Femur (tissue), 1 donor: ENCODE data around the gene SST.
"Not testable (repeated sequence)": the region's sequence is repeated elsewhere in the genome, so short reads cannot be mapped to it uniquely, and the experiment has no call there.

ENCODE experiments used
- DNase-seq: peaks from one replicate; pipeline ENCODE4 v3.0.0-alpha.2; 2017

The SST gene

DNA sequence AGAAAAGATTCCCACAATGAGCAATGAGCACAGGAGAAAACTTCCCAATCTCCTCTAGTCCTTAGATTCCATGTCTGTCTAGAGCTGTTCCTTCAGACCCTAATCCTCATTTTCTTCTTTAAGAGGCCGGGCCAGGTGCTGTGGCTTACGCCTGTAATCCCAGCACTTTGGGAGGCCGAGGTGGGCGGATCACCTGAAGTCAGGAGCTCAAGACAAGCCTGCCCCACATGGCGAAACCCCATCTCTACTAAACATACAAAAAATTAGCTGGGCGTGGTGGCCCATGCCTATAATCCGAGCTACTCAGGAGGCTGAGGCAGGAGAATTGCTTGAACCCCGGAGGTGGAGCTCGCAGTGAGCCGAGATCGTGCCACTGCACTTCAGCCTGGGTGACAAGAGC, 11.6 kb upstream of the SST start:
- DNase-seq, result not testable (repeated sequence)

DNA sequence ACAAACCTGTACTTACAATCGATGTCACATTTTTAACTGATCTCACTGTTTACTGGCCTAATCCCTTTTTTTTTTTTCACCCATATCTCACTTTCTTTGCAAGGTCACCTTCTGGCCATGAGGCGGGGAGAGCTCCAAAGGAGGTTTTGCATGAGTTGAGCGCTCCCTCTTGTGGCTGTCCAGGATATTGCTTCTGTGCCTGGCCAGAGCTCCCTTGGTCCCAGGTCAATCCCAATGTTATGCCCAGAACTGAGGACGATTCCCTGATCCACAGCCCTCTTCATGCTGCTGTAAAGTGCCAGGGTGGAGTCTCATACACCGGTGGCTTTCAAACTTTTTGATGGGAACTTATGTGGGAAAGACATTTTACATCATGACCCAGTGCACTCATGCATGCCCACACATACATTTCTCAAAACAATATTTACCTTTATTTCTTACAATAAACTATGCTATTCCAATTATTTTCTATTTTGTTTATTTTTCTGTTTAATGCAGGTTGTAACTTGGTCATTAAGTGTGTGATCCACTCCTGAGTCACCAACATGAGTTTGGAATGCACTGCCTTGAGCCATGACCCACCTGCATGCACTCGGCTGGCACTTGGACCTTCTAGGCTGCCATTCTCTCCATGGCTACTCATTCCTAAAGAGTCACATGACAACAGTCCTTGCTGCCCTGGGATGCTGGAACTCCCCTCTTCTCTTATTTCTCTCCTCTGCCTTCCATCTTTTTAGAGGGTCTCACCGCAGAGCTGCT, 9.6 kb upstream of the SST start:
- DNase-seq, result peak; percentile 78

DNA sequence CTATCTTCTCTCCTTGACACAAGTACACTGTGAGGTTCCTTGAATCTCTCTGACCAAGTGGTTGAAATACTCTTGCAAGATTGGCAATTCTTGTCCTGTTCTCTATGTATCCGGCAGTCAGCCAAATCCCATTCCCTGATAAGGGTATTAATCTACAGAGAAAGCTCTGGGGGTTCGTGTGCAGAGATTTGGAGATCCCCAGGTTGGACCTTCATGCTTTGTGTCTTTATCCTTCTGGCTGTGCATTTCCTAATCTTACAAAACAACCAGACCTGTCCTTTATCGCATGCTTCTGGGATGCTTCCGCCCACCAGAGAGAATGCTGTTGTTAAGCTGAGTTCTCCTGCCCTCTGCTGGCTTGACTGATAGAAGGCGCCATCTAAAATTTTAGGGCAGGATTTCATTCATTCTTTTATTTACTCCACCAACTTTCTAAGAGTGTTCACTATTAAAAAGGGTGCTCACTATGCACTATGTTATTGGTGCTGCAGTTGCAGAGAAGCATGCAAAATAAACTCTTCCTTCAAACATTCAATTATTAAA, 8.6 kb upstream of the SST start:
- peak; percentile 43 for DNase-seq

DNA sequence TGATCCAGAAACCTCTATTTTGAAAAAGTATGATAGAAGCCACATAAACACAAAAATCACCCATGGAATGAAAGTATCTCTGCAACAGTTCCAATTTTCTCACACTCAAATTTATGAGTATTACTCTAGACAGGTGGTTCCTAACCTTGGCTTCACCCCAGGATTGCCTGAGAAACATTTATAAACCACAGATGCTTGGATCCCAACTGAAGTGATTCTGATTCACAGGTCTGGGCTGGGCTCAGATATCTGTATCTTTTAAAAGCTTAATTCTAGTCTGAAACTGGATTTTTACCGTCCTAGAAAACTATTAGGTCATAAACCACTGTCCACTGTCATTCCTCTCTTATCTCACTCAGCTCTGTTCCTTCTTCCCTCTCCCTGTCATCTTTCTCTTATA, 7.4 kb upstream of the SST start:
- no peak for DNase-seq

DNA sequence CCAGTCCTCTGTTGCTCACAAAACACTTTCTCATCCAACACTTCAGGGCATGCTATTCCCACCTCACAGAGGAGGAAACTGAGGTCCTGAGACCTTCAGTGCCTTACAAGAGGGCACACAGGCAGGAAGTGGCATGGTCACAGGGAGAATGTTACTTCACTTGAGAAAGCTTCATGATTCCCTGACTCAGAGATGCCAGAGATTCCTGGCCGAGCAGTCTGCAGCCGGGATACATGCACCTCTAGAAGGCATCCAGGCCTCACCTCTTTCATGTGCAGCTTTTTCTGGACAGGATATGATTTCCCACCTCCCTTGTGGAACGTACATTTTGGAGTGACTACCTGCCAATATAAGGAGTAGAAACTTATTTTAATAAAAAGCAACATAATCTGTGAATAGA, 2.8 kb upstream of the SST start:
- DNase-seq, result no peak

DNA sequence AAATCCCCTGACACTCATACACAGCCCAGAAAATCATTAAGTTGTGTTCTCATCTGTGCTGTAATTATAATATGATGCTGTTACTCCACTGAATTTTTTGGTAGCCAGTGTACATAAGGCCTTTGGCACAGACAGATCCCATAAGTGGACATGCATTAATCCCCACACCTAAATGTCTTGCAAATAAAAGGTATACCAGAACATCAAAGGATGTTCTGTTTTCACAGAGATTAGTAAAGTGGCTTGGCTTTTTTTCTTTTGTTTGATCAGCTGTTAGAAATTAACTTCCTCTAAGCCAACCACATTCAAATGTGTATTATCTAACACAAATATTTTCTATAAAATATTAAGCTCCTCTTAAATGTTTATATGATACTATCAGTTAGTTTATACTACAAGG, 2.7 kb downstream of the SST start:
- no peak for DNase-seq

DNA sequence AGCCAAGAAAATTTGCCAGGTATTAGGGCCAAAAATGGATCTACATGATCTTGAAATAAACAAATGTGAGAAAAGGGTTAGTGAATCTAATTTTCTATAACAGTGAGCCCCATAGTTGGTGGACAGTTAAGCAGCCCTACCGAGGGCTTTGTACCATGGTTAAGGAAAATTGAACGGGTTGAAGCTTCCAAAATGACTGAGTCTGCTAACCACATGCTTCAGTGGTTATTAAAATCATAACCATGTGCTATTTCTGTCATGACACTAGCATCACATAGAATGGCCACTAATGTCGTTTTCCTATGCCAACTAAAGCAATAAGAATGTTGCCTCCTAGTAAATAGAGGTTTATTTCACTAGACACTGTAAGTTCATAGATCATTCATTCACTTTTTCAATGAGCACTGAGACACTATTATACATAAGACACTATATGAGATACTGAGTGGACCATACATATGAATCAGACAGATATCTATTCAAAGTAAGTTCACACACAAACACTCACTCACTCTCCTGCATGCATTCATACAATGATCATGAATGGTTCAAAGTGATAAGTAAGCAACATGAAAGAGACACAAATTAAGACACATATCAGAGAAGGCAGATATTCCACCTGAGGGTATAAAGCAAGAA, 4.3 kb downstream of the SST start:
- no peak for DNase-seq

DNA sequence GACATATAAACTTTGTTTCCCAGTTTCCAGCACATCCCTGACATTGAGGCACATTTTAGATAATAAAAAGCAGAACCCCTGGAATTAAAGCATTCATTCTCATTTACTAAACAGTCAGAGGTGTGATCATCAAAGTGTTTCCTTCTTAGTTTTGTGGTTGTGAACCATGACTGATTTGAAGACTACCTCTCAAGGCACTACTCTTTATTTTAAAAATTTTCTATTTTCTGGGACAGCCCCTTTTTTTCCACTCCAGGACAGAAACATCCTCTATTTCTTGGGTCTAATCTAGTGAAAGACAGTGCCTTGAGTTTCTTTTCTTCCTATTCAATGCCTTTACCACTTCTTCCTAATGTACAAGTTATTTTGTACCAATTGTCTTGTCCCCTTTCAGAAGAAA, 5.2 kb downstream of the SST start:
- DNase-seq, result no peak

DNA sequence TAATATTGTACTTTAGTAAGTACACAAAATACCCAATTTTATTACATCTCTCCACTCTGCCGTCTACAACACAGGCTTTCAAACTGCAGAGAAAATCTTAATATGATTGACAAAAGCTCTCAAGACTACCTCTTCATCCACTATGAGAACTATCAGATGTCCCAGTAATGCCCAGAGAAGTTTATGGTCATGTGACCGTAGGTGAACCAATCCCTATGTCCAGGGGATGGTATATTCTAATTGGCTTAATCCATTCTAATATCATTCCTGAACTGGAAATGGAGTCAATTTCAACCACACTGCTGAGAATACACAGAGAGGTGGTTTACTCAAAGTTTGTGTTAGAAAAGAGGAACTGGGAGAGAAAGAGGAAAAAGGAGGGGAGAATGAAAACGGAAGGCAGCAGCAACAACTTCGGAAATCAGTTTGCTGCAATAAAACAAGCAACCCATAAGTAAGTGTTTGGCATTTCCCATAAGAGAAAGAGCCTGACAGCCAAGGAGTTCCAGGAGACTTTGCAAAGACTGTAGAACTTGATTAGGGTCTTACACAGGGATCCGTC, 7.3 kb downstream of the SST start:
- no peak for DNase-seq

DNA sequence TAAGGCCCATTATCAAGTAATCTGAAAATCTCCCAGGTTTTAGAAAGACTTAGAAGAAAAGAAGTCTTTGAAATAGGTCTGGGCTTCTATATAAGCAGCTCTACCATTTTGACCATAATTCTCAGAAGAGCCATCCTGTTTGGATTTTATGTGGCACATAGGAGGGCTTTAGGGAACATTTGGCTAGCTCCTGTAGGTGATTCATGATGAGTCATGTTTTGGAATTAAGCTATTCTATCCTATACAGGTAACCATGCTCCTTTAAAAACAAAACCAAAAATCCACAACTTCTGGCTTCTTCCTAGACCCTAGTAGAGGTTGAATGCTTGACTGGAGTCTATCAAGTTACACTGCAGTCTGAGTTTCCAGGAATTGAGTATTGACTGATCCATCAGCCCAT, 8.9 kb downstream of the SST start:
- DNase-seq, result no peak

DNA sequence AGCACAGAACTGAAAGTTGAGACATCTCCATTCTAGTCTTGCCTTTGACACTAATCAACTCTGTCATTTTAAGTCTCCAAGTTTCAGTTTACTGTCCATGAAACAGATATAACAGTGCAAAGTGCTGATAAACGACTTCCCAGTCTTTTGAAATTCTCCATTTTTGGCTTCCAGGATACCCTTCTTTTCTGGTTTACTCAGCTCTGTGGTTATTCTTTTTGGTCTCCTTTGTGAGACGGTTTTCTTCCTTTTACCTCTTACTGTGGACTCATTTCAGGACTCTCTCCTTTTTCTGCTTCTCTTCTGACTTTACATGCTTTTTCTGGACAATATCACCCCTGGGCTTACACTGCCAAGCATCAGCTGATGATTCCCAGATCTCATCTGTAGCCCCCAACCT, 18.9 kb downstream of the SST start:
- DNase-seq, result no peak

DNA sequence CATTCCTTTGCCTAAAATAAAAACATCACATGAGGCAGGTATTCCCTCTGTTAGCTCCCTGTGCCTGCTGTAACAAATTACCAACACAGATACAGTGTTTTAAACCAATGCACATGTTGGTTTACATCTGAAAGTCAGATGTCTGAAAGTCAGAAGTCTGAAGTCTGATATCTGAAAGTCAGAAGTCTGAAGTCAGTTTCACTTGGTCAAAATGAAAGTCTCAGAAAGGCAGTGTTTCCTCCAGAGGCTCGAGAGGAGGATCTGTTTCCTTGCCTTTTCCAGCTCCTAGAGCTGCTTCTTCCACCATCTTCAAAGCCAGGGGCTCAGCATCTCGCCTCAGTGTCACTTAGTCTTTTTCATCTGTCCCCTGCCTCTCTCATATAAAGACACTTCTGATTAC, 22.0 kb downstream of the SST start:
- DNase-seq, result no peak

DNA sequence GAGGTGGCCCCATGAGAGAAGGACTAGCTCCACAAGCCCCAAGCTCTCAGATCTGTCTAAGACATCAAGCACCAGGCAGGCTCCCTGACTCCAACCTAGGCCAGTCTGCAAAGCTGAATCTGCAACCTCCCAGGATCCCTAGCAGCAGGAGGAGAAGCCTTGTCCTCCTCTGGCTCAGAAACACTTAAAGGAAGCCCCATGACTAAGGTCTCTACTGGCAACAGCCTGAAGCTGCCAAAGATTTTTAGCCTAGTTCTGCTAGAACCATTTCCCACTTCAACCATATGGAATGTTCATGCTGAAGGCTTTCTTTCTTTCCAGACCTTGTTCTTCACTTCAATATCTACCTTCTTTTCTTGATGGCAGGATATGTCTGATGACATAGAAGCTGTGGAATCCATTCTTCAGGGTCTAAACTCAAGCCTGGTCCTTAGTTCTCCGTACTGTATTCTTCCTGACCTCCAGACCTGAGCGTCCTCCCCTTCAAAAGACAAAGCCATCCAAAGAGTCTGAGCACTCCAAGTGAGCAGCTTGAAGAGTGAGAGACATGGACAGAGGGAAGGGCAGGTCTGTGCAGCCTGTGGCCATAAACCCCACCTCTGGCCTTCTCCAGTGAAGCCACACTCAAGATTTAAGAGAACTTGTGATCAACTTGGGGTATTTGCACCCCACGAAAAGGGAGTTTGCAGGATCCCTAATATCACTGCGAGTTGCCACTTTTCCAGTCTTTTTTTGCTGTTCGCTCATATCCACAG, 23.1 kb downstream of the SST start:
- DNase-seq, result no peak

DNA sequence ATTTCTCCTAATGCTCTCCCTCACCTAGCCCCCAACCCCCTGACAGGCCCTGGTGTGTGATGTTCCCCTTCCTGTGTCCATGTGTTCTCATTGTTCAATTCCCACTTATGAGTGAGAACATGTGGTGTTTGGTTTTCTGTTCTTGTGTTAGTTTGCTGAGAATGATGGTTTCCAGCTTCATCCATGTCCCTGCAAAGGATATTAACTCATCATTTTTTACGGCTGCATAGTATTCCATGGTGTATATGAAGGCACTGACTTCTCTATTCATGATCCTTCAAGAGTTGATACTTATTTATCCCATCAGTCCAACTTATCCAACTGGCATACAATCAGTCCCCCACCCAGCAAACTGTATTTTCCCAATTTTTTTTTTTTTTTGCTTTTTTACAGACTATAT, 24.8 kb downstream of the SST start:
- DNase-seq, result not testable (repeated sequence)

DNA sequence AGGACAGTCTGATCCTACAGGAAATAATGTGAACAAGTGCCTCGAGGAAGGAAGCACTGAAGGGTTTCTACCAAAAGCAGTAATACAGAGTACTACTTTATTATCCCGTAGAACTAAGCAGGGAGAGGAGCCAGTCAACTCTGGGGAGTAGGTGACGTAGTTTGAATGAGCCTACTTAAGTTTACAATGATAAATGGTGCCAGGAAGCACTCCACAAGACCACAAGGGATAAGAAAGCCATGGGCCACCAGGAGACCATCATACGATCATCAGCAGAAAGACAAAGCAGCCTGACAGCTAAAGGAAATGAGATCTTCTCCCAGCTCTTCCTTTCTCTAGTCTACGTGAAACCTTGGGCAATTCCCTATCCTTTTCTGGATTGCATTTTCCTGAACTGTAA, 27.3 kb downstream of the SST start:
- no peak for DNase-seq

DNA sequence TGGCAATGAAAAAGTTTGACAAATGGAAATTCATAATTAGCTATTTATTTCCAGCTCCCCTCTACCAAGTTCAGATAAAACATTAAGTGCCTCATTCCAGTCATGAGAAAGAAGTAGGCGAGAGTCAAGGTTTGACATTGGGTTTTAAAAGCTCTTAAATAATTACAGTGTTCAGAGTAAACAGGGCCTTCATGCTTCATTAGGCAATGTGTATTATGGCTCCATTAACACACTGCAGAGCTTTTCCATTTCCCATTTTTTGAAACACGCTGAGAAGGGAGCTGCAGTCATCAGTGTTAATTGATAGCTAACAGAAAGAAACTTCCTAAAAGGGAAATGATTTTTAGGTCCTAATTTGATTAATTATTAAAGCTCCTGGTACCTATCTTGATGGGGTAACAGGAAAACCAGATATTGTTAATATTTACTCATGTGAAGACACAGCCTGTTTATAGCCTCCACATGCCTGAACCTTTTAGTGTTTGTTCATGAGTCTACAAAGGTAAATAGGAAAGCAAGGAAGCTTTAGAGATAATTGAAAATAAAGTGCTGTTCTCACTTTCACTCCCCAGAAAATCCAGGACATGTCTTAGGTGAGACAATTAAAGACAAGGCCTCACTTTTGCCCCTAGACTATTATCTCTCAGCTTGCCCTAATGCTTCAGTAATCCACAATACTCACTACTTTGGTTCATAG, 28.7 kb downstream of the SST start:
- DNase-seq, result no peak

DNA sequence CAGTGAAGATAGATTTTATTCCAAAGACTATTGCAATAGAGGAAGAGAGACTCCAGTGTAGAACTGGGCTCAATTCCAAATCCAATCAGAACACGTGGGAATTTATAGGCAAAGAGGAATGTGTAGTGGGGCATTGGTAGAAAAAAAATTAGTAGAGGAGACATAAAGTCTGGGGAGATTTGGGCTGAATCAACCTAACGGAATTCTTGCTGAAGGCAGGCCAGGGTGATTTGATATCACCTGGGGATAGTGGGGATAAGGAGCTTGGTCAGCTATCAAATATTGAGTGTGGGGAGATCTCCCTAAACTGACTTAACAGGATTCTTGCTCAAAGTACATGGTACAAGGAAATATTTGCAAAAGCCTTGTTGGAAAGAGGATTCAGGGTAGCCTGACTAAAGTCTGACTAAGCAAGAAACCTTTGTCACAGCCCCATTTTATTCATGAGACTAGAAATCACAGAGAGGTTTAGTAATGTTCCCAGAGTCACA, 29.6 kb downstream of the SST start:
- DNase-seq, result no peak

DNA sequence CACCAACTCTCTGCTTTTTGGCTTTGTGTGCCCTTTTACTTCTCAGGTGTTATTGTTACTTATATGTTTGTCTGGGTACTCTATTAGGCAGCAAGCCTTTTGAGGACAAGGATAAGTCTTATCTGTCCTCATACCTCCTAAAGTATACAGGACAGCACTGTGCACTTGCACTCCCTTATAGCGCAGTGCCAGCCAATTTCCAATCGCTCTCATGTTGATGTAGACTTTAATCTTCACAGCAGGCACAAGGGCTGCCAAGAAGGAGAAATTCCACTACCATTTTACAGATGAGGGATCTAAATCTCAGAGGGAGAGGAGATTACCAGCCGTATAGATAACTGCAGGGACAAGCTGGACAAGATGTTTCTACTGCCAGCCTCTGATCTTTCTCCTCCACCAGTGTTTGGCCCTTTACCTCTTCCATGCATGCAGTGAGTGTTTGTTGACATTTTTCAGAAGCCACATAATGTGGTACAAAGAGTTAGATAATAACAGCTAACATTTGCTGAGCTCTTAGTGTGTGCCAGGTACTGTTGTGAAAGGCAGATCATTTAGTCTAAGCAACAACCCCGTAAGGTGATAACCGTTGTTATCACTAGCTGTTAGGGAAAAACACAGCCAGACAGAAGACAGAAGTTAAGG, 30.1 kb downstream of the SST start:
- DNase-seq, result no peak

DNA sequence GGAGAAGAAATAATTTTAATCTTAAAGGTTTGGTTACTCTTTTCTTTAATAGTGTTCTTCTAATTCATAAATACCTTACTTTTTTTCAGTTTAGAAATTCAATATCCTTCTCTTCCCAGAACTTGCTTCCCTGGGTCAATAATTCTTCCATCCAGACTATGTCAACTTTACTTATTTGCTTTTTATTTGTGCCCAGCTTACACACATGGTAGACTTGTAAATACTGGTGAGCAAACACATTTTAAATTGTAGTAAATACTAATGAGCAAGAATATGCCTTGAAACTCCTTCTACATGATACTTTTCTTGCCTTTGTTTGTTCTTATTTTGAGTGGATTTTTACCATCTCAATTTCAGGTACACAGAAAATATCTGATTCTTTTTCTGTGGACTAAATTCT, 33.7 kb downstream of the SST start:
- no peak for DNase-seq

DNA sequence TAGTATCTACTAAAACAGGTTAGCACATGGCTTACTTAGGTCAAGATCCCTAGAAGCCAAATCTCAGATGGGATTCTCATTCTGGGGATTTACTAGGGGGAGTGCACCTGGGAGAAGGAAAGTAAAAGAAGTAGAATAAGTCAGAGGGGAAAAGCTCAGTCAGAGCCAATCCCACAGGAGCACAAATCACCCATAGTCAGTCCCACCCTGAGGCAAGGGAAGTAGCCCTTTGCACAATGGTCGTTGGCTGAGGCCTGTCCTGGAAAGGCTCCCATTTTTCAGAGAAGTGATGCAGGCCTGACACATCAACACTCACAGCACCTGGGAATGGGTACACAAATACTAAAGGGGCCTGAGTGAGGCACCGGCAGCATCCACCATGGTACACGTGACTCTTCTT, 39.8 kb downstream of the SST start:
- DNase-seq, result no peak

DNA sequence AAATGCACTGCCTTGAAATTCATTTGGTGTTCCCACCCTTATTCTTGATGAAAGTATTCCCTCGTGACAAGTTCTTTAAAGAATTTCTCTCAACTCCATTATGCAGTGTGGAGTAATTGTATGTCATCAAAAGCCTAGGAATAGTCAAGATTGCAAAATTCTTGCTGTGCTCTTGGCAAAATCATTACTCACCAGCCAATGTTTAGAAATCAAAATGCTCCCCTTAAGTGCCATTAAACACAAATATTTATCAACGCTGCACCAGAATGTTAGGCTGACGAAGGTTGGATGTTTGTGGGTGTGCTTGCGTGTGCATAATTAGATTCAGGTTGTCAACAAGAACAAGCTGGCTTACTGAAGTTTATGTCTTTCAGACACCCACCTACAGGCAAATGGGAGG, 40.5 kb downstream of the SST start:
- no peak for DNase-seq

DNA sequence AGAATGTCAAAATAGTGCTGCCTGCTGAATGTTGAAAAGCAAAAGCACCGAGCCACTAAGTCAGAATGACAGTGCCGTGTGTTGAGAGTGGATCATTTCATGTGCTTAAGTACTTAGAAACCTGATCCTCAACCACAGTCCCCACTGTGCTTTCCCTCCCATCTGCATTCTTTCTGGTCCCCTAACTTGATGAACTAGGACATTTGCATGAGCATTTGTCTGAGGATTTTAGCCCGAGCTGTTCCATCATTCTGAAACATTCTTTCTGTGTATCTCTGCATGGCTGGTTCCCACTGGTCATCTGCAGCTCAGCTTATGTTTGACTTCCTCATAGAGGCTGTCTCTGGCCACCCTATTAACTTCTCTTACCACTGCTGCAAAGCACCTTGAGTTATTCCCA, 42.0 kb downstream of the SST start:
- no peak for DNase-seq
